ENCODE measurements around the gene FAM234B. TPM values are rescaled to one million over a fixed set of nuclear protein-coding genes. Genes with fewer than 3 reads are reported as not detected.

FAM234B gene
- total and polyA plus RNA-seq, 2 of the 8 experiments (the other 6 are each of a cell fraction or from before 2014, with no cell fraction given) = 12.5 to 29.1 TPM

DNA sequence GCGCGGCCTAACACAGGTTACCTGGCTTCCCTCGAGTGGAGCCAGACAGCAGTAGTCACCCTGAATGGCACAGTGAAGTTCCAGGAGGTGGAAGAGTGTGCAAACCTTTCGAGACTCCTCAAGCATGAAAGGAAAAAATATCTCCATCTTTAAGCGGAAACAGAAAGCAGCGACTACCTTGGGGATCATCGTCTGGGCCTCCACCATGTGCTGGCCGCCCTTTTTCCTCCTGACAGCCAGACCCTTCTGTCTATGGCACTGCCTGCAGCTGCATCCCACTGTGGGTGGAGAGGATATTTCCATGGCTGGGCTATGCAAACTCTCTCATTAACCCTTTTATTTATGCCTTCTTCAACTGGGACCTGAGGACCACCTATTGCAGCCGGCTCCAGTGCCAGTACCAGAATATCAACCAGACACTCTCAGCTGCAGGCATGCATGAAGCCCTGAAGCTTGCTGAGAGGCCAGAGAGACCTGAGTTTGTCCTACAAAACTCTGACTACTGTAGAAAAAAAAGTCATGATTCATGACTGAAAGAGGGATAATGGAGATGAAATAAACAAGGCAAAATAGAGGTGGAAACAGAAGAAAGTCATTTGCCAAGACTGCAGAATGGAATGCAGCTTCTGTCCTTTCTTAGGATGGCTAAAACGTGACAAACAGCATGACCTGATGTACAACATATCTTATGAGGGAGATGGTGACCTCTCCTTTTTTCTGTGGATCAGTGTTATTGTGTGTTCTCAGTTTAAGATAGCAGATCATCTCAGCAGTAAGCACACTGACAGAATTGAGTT lies 41.7 kb upstream of the FAM234B start:
- H3K79me1 ChIP-seq (ENCODE audit: low read depth, low read length) = no peaks in the 10 kb centered on the region; the same call in 1 of the 2 replicates
- no peak overlapping the region for H2BK120ac ChIP-seq (replicated peaks; ENCODE audit: low read depth, low read length)
- H2BK20ac ChIP-seq (ENCODE audit: low read length) = no peak overlapping the region; the same call in 1 of the 2 replicates
- H3K4ac ChIP-seq (replicated peaks; ENCODE audit: insufficient read length, low read depth, low read length) = no peak overlapping the region
- no peak for DNase-seq (ENCODE audit: low read depth in 1 of 2, low spot score in 2 of 2)
- whole genome bisulfite sequencing, 2 experiments (ENCODE audit: extremely low coverage in 1 of 2, insufficient coverage in 1 of 2, insufficient read length in 1 of 2, insufficient replicate concordance in 2 of 2, low coverage in 1 of 2, low lambda C conversion rate in 2 of 2, missing lambda C conversion rate in 1 of 2) = 90% methylated on average over 10 of the region's 10 CpGs; no CpG with 5 or more reads in 1 of the 2 experiments
- H3K23me2 ChIP-seq (ENCODE audit: low read depth, low read length) = peaks cover 12% of the 10 kb centered on the region
- H3K79me2 ChIP-seq (ENCODE audit: control insufficient read depth in 1 of 2, insufficient read depth in 2 of 2, low read length in 2 of 2) = peaks cover 0 to 31% of the 10 kb centered on the region in 2 experiments; a peak in 2 of 4 replicates
- H3K27ac ChIP-seq (ENCODE audit: low read depth, low read length) = no peak overlapping the region
- H3K18ac ChIP-seq (ENCODE audit: extremely low read depth, low read length) = no peak overlapping the region
- CTCF ChIA-PET (ENCODE audit: partially characterized antibody) = interaction anchor here (0.6 to 1.7 kb wide), 5 partner anchors 15 to 277 kb away, joined by 3 read pairs; no protein-coding TSS in a partner anchor
- H3K36me3 ChIP-seq (ENCODE audit: control insufficient read depth in 2 of 4, insufficient read depth in 4 of 4, low read length in 3 of 4) = 0 out of 8 replicates have a peak, but pooled peaks cover 0 to 2% (median 0%) of the 10 kb centered on the region in 4 experiments
- H3K9ac ChIP-seq (replicated peaks in 1 of 4; ENCODE audit: extremely low read depth in 1 of 4, low read depth in 3 of 4, low read length in 3 of 4) = no peak overlapping the region
- H3K9me3 ChIP-seq (ENCODE audit: insufficient read depth in 2 of 2, low read depth in 1 of 2, low read length in 1 of 2) = no peaks in the 10 kb centered on the region
- no peak overlapping the region for H3K23ac ChIP-seq (ENCODE audit: insufficient read length)
- no peak overlapping the region for H4K5ac ChIP-seq (ENCODE audit: insufficient read length, low read depth, low read length)
- peak overlapping the region in 2 of 4 experiments; percentile 86 to 87; a peak in 1 of 8 replicates for H3K4me3 ChIP-seq (ENCODE audit: extremely low read depth in 1 of 4, insufficient read depth in 2 of 4, low read depth in 3 of 4, low read length in 4 of 4)
- no peak overlapping the region for H2BK5ac ChIP-seq (ENCODE audit: low read depth, low read length)
- peaks cover 10 to 26% (median 20%) of the 10 kb centered on the region in 4 experiments for H3K4me1 ChIP-seq (replicated peaks in 1 of 4; ENCODE audit: control insufficient read depth in 3 of 4, insufficient read depth in 4 of 4, low read length in 3 of 4)
- POLR2A ChIA-PET (ENCODE audit: partially characterized antibody) = interaction anchor here (1.4 kb wide), 1 partner anchor 13 kb away, joined by 5 read pairs; no protein-coding TSS in a partner anchor
- no peak for FAIRE-seq
- peak overlapping the region; percentile 92; the same call in 1 of the 2 replicates for H2BK12ac ChIP-seq (ENCODE audit: low read depth, low read length)
- H4K8ac ChIP-seq (ENCODE audit: extremely low read depth, insufficient read depth, low read length) = no peak overlapping the region
- no peak overlapping the region for H2AK5ac ChIP-seq (ENCODE audit: low read depth, low read length)
- peak overlapping the region; percentile 3; the same call in 1 of the 2 replicates for H2BK15ac ChIP-seq (ENCODE audit: low read length)
- no peaks in the 10 kb centered on the region for H4K20me1 ChIP-seq (replicated peaks in 1 of 2; ENCODE audit: control insufficient read depth in 1 of 2, insufficient read depth in 2 of 2, low read length in 2 of 2)
- peaks cover 0 to 15% (median 6%) of the 10 kb centered on the region in 4 experiments; a peak in 4 of 7 replicates for H3K27me3 ChIP-seq (replicated peaks in 1 of 4; ENCODE audit: control insufficient read depth in 3 of 4, extremely low read depth in 1 of 4, insufficient read depth in 3 of 4, low read length in 3 of 4)
- H4K91ac ChIP-seq (replicated peaks; ENCODE audit: insufficient read length, low read length) = no peak overlapping the region
- H3K56ac ChIP-seq (replicated peaks; ENCODE audit: insufficient read length, low read depth, low read length) = no peak overlapping the region
- H2AFZ ChIP-seq (ENCODE audit: low read length) = no peak overlapping the region
- no peak overlapping the region for H3K14ac ChIP-seq (ENCODE audit: insufficient read length)
- H3K4me2 ChIP-seq (ENCODE audit: insufficient read depth in 1 of 2, low read depth in 2 of 2, low read length in 2 of 2) = peak overlapping the region; percentile 86 to 87; a peak in 2 of 4 replicates
- TF ChIP-seq TCF12 (IDR thresholded peaks at IDR 0.05; ENCODE audit: low read depth, low read length) (no peak), CBX5 (IDR thresholded peaks at IDR 0.05; ENCODE audit: low read depth, low read length) (no peak), SAP30 (IDR thresholded peaks at IDR 0.05; ENCODE audit: insufficient read depth, insufficient replicate concordance, low read length) (no peak), TAF1 (IDR thresholded peaks at IDR 0.05; ENCODE audit: low read depth, low read length) (no peak), POU5F1 (IDR thresholded peaks at IDR 0.05; ENCODE audit: low read depth, low read length) (no peak), SIRT6 (IDR thresholded peaks at IDR 0.05; ENCODE audit: low read length) (no peak), SP1 (IDR thresholded peaks at IDR 0.05; ENCODE audit: low read depth, low read length) (no peak), CBX8 (IDR thresholded peaks at IDR 0.05; ENCODE audit: borderline replicate concordance, low read depth, low read length) (no peak), RNF2 (IDR thresholded peaks at IDR 0.05; ENCODE audit: borderline replicate concordance, low read depth, low read length, missing control alignments, poor library complexity, severe bottlenecking) (no peak)
- TF ChIP-seq, protein P1, sequence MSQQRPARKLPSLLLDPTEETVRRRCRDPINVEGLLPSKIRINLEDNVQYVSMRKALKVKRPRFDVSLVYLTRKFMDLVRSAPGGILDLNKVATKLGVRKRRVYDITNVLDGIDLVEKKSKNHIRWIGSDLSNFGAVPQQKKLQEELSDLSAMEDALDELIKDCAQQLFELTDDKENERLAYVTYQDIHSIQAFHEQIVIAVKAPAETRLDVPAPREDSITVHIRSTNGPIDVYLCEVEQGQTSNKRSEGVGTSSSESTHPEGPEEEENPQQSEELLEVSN (IDR thresholded peaks at IDR 0.05) = peak; percentile 95
